ENCODE results near the gene SLC2A5.

GRCh38 chr1:9111957-9112356 lies 42.5 kb upstream of the SLC2A5 start:
- TF ChIP-seq CTCF (IDR thresholded peaks at IDR 0.05) (no peak), POLR2A (IDR thresholded peaks at IDR 0.05) (no peak)
